Subcutaneous adipose tissue (tissue), 4 donors: ENCODE measurements around the gene CHGA. TPM values are rescaled to one million over a fixed set of nuclear protein-coding genes. Genes with fewer than 3 reads are reported as not detected.

Experiments
- total RNA-seq, 4 donors: library from RNA; depleted of rRNA; stranded (reverse); fragments of >200 nt; gene quantifications; one replicate each; pipeline ENCODE4 v1.1.0, GENCODE V29; 2016
- TF ChIP-seq, protein P1 (sequence below): fragments of 450-650 bp; IDR thresholded peaks from one replicate; pipeline ENCODE4 v1.5.1; 2016; ENCODE audit warnings: low read depth, mild to moderate bottlenecking, control low read depth, antibody characterized with exemption, moderate library complexity

The CHGA gene, protein sequence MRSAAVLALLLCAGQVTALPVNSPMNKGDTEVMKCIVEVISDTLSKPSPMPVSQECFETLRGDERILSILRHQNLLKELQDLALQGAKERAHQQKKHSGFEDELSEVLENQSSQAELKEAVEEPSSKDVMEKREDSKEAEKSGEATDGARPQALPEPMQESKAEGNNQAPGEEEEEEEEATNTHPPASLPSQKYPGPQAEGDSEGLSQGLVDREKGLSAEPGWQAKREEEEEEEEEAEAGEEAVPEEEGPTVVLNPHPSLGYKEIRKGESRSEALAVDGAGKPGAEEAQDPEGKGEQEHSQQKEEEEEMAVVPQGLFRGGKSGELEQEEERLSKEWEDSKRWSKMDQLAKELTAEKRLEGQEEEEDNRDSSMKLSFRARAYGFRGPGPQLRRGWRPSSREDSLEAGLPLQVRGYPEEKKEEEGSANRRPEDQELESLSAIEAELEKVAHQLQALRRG
- total RNA-seq, result under 1 TPM in 1 of 4 donors, not detected in 3; 0.34 TPM

DNA sequence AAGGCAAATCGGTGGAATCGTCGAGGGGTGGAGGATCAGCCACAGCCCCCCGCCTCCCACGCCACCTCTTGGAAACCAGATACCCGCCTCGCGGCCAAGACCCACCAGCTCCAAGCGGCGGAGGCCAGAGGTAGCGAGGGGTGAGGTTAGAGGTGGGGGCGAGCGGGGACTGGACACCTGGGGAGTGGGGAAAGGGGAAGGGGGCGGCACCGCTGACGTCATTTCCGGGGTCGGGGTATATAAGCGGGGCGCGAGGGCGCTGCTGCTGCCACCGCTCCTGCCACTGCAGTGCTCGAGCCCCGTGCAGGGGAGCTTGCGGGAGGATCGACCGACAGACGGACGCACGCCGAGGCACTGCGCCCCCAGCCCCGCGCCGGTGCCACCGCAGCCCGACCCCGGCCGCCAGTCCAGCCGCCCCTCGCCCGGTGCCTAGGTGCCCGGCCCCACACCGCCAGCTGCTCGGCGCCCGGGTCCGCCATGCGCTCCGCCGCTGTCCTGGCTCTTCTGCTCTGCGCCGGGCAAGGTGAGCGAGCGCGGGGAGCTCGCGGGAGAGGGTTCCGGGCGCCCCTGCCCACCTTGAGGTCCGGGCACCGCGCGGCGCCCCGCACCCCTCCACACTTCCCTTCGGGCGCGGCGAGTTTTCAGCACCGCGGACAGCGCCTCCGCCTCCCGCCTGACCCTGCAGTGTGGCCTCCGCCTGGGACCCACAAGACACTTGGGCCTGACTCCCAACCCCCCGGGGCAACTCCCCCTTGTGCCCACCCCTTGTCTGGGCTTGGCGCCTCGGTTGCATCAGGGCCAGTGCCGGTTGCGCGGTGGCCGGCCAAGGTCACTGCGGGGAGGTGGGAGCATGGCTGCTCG, at the start of gene CHGA:
Gene CHGA (plus strand): TSS at position 268 of the 861 bp plus-strand sequence. CDS start 210 bp downstream, at position 478.
- TF ChIP-seq, protein P1, sequence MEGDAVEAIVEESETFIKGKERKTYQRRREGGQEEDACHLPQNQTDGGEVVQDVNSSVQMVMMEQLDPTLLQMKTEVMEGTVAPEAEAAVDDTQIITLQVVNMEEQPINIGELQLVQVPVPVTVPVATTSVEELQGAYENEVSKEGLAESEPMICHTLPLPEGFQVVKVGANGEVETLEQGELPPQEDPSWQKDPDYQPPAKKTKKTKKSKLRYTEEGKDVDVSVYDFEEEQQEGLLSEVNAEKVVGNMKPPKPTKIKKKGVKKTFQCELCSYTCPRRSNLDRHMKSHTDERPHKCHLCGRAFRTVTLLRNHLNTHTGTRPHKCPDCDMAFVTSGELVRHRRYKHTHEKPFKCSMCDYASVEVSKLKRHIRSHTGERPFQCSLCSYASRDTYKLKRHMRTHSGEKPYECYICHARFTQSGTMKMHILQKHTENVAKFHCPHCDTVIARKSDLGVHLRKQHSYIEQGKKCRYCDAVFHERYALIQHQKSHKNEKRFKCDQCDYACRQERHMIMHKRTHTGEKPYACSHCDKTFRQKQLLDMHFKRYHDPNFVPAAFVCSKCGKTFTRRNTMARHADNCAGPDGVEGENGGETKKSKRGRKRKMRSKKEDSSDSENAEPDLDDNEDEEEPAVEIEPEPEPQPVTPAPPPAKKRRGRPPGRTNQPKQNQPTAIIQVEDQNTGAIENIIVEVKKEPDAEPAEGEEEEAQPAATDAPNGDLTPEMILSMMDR, result no peak

- TF ChIP-seq, protein P1, result no peak
These were observed 47.8 kb upstream of the CHGA start for GRCh38 chr14:92874962-92875661.

DNA sequence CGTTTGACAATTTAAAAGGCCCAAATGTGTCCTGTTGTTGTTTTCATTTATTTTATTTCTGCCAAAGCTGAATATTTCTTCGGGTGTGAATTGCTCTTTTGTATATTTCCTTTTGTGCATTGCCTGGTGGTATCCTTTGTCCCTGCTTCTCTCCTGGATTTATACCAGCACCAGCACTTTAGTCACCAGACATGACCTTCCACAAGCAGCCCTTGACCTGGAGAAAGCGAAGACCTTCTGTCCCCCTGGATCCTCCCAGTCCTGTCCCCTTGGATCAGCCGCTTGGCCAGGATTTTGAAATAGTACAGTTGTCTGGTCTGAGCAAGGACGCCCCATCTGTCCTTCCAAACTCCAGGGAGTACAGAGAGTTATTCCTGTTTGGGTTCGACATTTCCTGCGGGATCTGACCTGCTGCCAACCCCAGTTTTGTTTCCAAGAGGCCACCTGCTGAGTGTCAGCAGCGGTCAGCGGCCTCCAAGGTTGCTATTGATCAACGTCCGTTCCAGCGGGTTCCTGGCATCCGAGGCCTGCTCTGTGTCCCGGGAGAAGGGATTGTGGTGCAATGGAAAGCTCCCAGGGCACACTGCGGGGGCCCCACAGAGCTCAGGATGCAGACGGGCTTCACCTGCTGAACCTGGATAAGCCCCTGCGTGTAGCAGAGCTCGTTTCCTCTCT, 45.1 kb upstream of the CHGA start:
- TF ChIP-seq, protein P1, result no peak

DNA sequence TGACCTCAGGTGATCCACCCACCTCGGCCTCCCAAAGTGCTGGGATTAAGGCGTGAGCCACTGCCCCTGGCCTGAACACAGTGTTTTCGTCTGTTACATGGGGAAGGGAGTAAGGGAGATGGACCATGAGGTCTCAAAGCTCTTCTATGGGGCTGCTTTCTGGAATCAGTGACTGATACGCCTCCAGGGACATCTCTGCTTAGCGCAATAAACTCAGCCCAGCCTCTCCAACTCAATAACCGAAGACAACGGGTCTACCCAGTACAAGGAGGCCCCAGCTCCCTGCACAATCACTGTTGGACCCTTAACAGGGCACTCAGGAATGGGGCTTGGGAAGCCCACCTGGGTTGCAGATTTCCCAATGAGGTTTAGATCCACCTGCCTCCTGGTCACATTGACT, 42.6 kb upstream of the CHGA start:
- TF ChIP-seq, protein P1, result no peak

DNA sequence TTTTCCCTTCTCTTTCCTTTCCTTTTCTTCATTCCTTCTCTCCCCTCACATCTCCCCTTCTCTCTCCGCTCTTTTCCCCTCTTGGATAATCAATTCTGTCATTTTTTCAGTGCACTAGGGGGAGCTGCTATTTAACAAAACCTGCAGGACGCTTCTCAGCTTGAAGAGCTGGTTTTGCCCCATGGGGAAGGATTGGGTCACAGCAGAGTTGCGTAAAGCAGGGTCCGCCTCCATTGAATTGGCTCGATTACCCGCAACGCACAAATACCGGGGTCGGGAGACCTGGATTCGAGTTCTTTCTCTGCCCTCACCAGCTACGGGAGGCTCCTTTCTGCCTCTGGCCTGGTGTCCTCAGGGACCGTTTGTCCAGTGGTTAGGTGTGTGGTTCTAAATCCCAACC, 42.1 kb upstream of the CHGA start:
- TF ChIP-seq, protein P1, result no peak

DNA sequence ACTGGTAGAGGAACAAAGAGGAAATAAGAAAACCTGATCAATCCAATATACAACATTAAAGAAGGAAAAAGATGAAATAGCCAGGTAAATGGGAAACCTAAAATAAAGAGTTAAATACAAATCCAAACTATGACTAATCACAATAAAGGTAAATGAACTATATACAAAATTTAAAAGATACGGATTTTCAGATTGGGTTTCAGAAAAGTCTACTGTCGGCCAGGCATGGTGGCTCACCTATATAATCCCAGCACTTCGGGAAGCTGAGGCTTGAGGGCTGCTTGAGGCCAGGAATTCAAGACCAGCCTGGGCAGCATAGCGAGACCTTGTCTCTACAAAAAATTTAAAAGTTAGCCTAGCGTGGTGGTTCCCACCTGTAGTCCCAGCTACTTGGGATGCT, 39.9 kb upstream of the CHGA start:
- TF ChIP-seq, protein P1, result no peak
